ENCODE results near the gene NASP.

DNA sequence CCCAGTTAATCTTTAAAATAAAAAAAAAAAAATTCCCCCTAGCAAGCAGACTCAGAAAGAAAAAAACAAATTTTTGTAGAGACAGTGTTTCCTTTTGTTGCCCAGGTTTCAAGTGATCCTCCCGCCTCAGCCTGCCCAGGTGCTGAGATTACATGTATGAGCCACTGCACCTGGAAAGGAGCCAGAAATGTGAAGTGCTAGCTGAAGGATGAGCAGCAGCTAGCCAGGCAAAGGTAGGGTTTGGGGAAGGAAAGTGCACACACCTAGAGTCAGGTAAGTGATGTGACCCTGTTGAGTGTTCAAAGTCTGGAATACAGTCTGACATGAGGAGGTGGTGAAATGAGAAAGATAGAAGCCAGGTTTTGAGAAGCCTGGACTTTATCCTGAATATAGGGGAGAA lies 31.5 kb upstream of the NASP start:
- TF ChIP-seq FOS (IDR thresholded peaks at IDR 0.05; ENCODE audit: borderline replicate concordance, insufficient read depth, low read length) (no peak), POLR2AphosphoS5 (IDR thresholded peaks at IDR 0.05; ENCODE audit: insufficient read depth, low read depth, low read length) (no peak), POLR2A (IDR thresholded peaks at IDR 0.05; ENCODE audit: low read depth, low read length) (no peak), EZH2 (IDR thresholded peaks at IDR 0.05; ENCODE audit: borderline replicate concordance, low read depth, low read length, severe bottlenecking) (no peak), JUN (IDR thresholded peaks at IDR 0.05; ENCODE audit: borderline replicate concordance, insufficient read depth, insufficient read length, low read depth) (no peak), MYC (IDR thresholded peaks at IDR 0.05; ENCODE audit: low read depth, low read length) (no peak)
- TF ChIP-seq, protein P1, sequence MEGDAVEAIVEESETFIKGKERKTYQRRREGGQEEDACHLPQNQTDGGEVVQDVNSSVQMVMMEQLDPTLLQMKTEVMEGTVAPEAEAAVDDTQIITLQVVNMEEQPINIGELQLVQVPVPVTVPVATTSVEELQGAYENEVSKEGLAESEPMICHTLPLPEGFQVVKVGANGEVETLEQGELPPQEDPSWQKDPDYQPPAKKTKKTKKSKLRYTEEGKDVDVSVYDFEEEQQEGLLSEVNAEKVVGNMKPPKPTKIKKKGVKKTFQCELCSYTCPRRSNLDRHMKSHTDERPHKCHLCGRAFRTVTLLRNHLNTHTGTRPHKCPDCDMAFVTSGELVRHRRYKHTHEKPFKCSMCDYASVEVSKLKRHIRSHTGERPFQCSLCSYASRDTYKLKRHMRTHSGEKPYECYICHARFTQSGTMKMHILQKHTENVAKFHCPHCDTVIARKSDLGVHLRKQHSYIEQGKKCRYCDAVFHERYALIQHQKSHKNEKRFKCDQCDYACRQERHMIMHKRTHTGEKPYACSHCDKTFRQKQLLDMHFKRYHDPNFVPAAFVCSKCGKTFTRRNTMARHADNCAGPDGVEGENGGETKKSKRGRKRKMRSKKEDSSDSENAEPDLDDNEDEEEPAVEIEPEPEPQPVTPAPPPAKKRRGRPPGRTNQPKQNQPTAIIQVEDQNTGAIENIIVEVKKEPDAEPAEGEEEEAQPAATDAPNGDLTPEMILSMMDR (IDR thresholded peaks at IDR 0.05; ENCODE audit: extremely low read depth in 1 of 2, insufficient read depth in 1 of 2, low read depth in 1 of 2, low read length in 2 of 2) = no peak
- TF ChIP-seq, protein P2, sequence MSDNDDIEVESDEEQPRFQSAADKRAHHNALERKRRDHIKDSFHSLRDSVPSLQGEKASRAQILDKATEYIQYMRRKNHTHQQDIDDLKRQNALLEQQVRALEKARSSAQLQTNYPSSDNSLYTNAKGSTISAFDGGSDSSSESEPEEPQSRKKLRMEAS (IDR thresholded peaks at IDR 0.05; ENCODE audit: insufficient read depth, insufficient read length) = no peak

All from endothelial cell of umbilical vein (primary cell).